ENCODE measurements around the gene COL5A1. TPM values are rescaled to one million over a fixed set of nuclear protein-coding genes. Genes with fewer than 3 reads are reported as not detected.
A peak's percentile ranks its signal among the peaks of the same experiment; 100 is the strongest.
"Not testable (repeated sequence)": the region's sequence is repeated elsewhere in the genome, so short reads cannot be mapped to it uniquely, and the experiment has no call there.

COL5A1 gene
- total RNA-seq, 1 donor from 2014 or later, result 91.0 TPM

GRCh38 chr9:134638502-134639090 is 3.0 kb upstream of the COL5A1 start:
- no peak for DNase-seq (ENCODE audit: low read depth)

DNA sequence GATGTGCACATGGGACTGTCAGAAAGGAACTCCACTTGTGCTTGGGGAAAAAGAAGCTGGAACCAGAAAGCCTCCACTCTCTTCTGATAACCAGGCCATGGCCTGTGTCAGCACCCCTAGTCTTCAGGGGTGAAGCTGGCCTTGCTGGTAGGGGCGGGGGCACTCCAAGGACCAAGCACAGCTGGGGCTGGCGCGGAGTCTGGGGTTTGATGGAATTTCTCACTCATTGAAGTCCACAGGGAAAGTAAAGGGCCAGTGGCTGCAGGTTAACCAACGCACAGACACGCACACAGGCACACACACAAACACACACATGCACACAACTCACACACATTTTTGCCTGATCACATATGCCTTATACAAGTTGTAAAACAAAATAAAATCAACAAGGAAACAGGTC is 1.6 kb upstream of the COL5A1 start:
- DNase-seq (ENCODE audit: low read depth), result no peak

DNA sequence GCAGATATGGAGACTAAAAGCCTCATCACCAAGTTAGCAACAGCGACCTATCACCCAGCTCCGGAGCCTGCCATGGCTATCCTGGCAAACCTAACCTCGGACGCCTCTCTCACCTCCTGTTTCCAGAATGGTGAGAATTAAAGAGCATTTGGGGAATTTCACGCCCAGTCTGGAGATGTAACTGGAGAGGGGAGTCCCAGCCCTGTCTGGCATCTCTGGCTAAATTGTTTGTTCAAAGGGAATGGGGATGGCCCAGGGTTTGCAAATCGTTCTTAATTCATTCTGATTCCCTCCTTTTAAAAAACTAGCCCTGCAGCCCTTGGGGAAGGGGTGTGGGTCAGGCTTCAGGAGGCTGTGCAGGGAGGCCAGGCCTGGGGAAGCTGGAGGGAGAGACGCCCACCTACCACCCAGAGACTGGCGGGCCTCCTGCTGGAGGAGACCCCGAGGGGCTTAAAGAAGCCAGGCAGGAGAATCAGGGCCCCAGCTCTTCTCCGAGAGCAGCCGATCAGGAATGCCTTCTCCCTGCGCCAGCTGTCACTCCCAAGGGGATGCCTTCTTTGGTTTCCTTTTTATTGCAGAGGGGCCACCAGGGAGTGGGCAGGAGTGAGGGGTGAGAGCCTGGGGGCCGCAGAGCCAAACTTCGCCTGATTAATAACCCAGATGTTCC is 964 bp upstream of the COL5A1 start:
- no peak for DNase-seq (ENCODE audit: low read depth)

DNA sequence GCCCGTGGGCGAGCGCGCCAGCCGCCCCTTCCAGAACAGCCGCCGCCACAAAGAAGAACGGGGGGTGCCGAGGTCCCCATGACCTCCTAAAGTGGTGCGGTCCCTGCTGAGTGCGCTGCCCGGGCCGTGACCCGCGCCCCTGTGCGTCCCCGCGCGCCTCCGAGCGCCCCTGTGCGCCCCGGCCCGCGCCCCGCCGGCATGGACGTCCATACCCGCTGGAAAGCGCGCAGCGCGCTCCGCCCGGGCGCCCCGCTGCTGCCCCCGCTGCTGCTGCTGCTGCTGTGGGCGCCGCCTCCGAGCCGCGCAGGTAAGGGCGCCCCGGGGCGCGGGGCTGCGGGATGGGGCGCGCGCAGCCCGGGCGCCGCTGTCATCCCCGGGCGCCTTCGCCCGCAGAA is 384 bp downstream of the COL5A1 start:
- no peak for DNase-seq (ENCODE audit: low read depth)

GRCh38 chr9:134642385-134643181 is 980 bp downstream of the COL5A1 start:
- peak; percentile 77 for DNase-seq (ENCODE audit: low read depth)

GRCh38 chr9:134643222-134643671 is 1.6 kb downstream of the COL5A1 start:
- DNase-seq (ENCODE audit: low read depth), result peak; percentile 47

DNA sequence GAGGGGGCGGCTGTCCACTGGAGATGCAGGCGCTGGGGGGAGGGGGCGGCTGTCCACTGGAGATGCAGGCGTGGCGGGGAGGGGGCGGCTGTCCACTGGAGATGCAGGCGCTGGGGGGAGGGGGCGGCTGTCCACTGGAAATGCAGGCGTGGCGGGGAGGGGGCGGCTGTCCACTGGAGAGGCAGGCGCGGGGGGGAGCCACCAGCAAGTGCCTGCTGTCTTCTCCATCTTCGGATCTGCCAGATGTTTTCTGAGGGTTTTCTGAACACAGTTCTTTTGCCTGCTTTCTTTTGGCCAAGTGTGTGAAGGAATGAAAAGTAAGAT is 2.8 kb downstream of the COL5A1 start:
- DNase-seq (ENCODE audit: low read depth), result not testable (repeated sequence)

DNA sequence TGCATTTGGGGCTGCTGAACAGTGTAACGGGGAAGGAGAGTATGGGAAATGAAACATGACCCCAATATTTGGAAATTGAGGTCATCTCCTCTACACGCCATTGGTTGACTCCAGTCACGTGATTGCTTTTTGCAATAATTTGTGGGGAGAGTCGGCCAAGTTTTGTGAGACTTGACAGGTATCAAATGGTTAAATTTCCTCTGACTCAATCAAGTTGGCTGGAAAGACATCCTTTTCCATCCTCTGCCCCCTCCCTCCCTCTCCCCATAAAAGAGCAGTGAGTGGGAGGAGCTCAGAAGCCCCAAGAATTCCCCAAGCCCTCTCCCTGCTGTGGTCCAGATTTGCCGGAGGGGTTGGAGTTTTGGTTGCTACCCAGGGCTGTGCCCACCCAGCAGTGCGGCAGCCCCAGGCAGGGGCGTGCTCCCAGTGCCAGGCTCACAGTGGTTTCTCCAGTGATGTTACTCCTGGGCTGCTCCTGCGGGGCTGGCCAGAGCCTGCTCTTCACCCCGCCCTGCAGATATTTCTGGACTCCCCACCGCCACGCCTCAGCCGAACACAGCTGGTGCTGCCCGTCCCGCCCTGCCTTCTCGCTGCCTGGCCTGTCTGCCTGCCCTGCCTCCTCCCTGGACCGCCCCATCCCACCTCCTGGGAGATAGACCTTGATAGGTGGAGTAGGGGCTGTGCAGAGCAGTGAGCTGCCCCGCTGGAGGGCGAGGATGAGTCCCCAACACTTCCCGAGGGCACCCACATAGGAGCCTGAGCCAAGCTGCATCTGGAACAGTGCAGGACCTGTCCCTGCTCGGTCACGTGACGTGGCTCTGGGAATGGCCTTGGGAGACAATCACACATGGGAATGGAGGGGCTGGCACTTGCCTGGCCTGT is 3.4 kb downstream of the COL5A1 start:
- DNase-seq (ENCODE audit: low read depth), result peak; percentile 97

- no peak for DNase-seq (ENCODE audit: low read depth)
Measured at GRCh38 chr9:134645607-134646365, 4.2 kb downstream of the COL5A1 start.

DNA sequence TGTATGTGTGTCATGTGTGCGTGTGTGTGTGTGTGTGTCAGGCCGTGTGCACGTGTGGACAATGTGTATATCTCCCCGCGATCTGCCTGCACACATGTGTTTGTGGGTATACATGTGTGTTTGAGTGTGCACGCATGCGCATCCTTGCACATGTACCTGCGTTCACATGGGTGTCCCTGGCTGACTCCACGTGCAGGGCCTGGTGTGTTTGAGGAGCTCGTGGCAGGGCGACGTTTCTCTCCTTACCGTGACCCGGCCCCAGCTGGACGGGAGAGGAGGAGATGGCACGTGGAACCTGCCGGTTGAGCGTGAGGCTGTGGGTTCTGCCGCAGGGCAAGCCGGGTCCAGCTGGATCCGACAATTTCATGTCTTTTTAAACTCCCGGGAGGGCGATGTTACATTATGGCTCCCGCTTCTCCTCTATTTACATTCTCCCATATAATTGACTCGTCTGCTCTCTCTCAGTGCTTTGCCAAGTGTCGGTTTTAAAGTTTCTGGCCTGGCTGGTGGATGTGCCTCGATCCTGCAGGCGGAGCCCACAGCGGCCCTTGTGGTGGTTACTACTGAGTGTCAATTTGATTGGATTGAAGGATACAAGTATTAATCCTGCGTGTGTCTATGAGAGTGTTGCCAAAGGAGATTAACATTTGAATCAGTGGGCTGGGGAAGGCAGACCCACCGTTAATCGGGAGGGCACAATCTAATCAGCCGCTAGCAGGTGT is 5.9 kb downstream of the COL5A1 start:
- no peak for DNase-seq (ENCODE audit: low read depth)

GRCh38 chr9:134648701-134649530 is 7.3 kb downstream of the COL5A1 start:
- peak; percentile 63 for DNase-seq (ENCODE audit: low read depth)

- DNase-seq (ENCODE audit: low read depth), result no peak
Measured at GRCh38 chr9:134650431-134651190, 9.0 kb downstream of the COL5A1 start.

GRCh38 chr9:134651226-134651905 is 9.8 kb downstream of the COL5A1 start:
- no peak for DNase-seq (ENCODE audit: low read depth)

GRCh38 chr9:134652291-134653225 is 11.0 kb downstream of the COL5A1 start:
- DNase-seq (ENCODE audit: low read depth), result no peak

DNA sequence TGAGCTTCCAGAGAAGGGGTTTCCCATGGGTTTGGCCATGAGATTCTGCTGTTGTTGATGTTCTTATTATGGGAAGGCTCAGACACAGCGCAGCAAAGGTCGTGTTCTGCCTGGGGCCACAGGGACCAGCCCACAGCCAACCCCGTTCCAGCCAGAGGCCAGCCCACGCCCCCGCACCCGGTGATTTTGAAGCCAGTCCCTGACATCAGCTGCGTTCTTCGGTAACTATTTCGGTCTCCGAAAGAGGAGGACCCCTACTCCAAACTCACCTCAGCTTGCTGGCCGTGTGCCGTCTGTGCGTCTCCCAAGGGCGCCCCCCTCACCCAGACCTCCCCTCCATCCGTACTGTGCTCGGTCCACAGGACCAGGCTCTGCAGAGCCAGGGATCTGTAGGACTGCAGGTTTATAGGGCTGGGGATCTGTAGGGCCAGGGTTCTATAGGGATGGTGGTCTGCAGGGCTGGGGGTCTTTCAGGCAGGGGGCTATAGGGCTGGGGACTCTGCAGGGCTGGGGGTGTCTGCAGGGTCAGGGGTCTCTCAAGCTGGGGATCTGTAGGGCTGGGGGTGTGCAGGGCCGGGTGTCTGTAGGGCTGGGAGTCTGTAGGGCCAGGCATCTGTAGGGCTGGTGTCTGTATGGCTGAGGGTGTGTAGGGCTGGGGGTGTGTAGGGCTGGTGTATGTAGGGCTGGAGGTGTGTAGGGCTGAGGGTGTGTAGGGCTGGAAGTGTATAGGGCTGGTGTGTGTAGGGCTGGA is 11.8 kb downstream of the COL5A1 start:
- DNase-seq (ENCODE audit: low read depth), result no peak

GRCh38 chr9:134655101-134655500 is 13.5 kb downstream of the COL5A1 start:
- DNase-seq (ENCODE audit: low read depth), result no peak

Data from myocyte (in vitro differentiated cells).